ENCODE results near the gene NINJ2.
"Not testable (repeated sequence)": the region's sequence is repeated elsewhere in the genome, so short reads cannot be mapped to it uniquely, and the experiment has no call there.

The NINJ2 gene

DNA sequence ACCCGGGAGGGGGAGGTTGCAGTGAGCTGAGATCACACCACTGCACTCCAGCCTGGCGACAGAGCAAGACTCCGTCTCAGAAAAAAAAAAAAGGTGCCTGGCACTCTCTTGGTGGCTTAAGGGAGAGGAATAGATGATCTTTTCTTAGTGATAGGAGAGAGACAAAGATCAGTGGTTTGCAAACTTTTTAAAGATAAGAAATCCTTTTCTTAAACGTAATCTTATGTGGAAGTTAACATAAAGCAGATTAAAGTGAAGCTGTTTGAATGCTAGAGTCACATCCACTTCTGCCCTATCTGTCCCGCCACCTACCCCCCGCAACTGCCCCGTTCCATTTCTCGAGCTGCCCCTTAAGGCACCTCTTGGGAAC is 6.3 kb upstream of the NINJ2 start:
- DNase-seq: no peak

- DNase-seq: no peak
Observed at GRCh38 chr12:668090-668481, 4.8 kb upstream of the NINJ2 start.

DNA sequence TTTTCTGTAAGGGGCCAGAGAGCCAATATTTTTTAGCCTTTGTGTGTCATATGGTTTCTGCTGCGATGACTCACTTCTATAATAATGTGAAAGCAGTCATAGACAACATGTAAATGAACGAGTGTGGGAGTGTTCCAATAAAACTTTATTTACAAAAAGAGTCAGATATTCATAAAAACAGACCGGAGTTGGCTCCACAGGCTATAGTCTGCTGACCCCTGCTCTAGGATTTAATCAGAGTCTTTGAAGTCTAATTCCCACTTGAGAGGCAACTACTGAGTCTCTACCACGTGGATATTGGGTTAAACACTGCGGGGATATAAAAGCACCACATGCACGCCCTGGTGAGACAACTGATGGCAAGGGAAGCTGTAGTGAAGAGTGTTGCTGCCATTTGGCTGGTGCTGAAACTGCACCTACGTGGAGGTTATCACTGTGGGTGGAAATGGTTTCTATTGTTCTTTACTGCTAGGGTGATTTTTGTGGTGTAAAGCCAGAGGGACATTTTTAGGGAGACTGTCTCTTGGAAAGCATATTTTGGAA is 3.6 kb upstream of the NINJ2 start:
- DNase-seq: no peak

DNA sequence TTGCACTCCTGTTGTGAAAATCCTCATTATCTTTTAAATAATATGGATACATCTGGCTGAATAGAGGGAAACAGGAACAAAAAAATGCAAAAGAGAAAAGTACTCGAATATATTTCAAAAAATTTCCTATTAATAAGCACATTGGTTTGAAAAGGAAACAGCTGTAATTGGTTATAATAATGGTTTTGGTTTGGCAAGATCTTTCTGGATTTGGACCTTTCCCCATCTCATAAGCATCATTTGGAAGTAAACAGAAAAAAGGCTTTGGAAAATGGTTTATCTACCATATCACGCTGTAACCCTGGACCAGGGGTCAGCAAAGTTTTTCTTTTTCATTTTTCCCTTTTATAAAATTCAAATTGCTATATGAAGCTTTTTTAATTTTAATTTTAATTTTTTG is 2.8 kb upstream of the NINJ2 start:
- no peak for DNase-seq

- DNase-seq: no peak
Observed at GRCh38 chr12:664779-665092, 1.5 kb upstream of the NINJ2 start.

DNA sequence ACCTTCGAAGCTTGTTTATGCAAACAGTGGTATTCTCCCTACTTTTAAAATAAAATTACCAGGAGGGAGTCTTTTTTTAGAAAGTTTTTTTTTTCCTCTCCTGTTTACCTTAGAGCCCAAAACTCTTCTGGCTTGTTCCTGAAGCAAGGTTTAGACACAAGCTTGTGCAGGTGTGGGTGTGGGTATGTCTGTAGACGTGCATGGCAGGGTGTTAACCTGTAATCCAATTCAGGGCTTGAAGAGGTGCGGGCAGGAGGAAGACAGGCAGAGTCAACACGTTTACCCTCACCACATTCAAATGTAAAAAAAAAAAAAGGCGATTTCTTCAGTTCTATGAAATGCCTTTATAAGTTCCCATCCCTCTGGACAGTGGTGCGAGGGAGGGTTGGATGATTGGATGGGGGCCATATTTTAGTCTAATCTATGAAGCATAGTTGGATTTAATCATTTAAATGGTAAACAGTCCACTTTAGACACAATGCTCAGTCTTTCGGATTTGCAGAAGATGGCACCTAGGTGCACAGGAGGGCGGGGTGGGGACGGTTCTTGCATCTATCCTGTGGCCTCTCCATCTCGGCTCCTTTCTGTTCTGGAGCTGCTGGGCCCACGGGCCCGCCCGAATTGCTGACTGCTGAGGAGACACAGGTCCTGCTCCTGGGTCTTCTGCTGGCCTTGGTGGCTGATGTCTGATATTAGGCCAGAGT is 982 bp upstream of the NINJ2 start:
- DNase-seq: no peak

DNA sequence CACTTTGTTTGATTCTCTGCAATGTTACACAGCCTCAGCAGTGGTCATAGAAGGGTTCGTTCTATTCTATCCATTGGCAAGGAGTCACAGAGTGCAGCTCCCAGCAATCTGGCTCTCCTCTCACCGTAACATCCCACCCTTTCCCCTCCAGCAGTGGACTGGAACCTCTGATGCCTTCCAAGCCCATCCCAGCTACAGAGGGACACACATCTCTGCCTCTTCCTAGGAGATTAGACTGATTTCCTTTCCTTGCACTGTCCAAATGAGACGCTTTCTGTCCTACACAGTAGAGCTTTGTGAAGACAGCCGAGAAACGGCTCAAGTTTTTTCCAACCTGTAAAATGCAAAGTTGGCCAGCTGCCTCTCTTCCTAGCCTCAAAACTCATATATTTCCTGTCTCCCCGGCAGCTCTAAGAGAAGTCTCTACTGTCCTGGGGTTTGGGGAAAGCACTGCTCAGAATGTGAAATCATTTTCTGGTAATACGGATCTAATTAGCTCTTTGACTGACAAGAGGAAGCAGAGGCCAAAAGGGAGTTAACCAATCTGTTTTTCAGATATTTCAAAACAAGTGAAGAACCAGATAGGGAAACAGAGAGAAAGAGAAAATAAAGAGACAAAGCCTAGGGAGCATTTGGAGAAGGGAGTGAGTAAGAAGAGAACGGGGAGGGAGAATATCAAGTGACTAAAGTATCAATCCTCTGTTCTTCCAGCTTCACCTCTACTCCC is 516 bp downstream of the NINJ2 start:
- no peak for DNase-seq

- DNase-seq: no peak
Observed at GRCh38 chr12:661720-662486, 1.3 kb downstream of the NINJ2 start.

- DNase-seq: no peak
Observed at GRCh38 chr12:659090-659683, 4.1 kb downstream of the NINJ2 start.

GRCh38 chr12:650983-651382 is 12.3 kb downstream of the NINJ2 start:
- no peak for DNase-seq

- no peak for DNase-seq
Observed at GRCh38 chr12:647385-648085, 15.7 kb downstream of the NINJ2 start.

- no peak for DNase-seq
Observed at GRCh38 chr12:646442-647384, 16.5 kb downstream of the NINJ2 start.

DNA sequence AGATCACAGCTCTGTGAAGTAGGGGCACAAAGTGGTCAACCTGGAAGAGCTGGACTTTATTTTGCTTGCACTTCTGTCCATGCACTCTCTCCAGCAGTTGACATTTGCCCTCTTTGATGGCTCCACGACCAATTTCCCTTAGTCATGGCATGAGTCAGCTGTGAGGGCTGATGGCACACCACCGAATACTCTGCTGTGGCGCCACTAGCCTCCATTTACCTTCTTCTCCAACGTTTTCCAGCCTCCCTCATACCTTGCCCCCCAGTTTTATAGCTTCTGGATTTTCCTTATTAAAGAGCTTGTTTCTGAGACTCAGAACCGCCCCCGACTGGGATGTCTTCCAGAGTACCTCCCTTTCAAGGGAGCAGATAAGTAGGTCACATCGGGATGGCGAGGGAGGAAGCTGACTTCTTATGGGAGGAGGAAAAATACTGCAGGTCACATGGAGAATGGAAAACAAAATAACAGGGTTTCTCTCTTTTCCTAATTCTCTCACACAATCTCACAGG is 17.6 kb downstream of the NINJ2 start:
- no peak for DNase-seq

GRCh38 chr12:644818-645552 is 18.3 kb downstream of the NINJ2 start:
- no peak for DNase-seq

GRCh38 chr12:644303-644639 is 19.0 kb downstream of the NINJ2 start:
- DNase-seq: no peak

DNA sequence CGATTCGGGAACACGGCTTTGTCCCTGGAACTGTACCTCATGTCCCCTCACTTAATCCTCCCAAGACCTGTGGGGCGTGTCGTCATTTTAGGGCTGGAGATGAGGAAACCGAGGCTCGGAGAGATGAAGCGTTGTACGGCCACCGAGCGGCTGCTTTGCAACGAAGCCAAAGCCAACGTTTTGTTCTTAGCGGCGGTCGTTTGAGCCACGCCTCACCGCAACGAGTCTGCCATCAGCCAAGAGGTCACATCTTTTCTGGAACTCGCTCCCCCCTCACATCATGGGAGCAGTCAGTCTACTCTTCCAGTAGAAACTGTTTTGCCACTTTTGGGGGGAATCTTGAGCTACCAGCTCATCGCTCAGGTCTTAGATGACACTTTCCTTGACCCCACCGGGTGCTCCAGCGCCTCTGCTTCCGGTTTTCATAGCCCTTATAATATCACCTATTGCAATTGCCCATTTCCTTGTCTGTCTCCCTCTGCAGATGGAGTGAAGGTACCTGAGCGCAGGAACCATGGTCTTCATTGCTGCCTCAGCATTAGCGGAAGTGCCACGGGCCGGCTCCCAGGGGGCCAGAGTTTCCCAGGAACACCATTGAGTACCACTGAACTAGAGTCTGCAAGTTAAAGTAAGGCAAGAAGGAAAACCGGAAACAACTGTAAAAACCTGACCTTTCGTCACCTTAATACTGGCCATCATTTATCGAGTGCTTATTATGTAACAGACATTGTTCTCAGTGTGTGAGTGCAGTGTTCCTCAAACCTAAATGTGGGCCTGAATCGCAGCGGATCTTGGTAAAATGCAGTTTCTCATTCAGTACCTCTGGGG is 19.6 kb downstream of the NINJ2 start:
- DNase-seq: no peak

GRCh38 chr12:642633-643474 is 20.4 kb downstream of the NINJ2 start:
- no peak for DNase-seq

DNA sequence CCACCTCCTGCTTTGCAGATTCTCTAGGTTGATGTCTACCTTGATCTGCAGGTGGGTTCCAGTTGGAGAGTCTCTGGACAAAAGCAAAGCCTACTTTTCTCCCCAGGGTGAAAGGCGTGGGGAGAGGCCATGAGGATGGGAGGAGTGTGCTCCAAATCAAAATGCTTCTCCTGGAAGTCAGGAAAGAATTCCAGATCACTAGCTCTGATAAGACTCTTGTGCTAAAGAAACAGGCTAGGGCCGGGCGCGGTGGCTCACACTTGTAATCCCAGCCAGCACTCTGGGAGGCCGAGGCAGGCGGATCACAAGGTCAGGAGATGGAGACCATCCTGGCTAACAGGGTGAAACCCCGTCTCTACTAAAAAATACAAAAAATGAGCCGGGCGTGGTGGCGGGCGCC is 21.9 kb downstream of the NINJ2 start:
- DNase-seq: not testable (repeated sequence)

GRCh38 chr12:640773-641172 is 22.5 kb downstream of the NINJ2 start:
- DNase-seq: no peak

All from SHP77 treated with DMSO at 0.1 percent for 48 hours (cell line).